ENCODE measurements around the gene ZBTB26. TPM values are rescaled to one million over a fixed set of nuclear protein-coding genes. Genes with fewer than 3 reads are reported as not detected.
A peak's percentile ranks its signal among the peaks of the same experiment; 100 is the strongest.
"Not testable (repeated sequence)": the region's sequence is repeated elsewhere in the genome, so short reads cannot be mapped to it uniquely, and the experiment has no call there.

The ZBTB26 gene
- total RNA-seq, 3 donors from 2014 or later: 2.9 to 3.5 (median 3.2) TPM

DNA sequence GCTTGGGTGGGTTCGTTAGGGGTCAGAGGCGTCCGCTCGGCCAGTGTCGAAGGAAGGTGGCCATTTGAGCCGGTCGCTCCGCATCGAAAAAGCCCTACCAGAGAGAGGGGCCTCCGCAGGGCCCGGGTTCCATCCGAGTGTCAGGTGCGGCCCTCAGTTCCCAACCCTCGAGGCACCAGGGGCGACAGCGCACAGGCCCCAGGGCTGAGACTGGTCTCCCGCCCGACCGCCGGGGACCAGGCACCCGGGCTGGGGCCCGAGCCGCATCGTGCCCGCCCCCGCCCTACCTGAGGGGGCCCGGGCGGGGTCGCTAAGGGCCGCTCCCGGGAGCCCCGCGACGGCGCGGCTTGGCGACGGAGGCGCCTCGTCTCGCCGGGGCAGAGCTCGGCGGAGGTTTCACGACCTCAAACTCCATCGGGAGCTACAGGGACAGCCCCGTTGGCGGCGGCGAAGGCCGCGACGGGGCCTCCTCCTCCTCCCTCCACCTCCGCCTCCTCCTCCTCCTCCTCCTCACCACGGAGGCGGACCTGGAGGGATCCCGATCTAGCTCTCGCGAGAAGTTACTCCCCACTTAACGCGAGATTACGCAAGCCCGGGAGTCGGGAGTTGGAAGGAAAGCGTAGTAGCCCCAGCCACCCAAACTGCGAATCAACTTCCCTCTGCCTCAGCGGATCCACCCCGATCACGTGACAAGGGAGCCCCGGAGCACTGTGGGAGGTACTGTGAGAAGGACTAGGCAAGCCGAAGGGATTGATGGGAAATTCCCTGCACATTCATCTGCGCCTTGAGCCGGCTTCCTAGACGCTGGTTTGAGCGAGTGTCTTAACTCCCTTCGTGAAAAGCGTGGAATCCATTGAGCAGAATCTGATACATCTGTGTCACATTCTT is 26.2 kb downstream of the ZBTB26 start, which contains the start of gene RC3H2:
Gene RC3H2, minus strand, starts transcription at position 537 of the 888 bp plus-strand sequence. CDS start 7,850 bp downstream, outside the sequence.
- peak within 1 kb of the TSS; percentile 92 for H3K4me3 Mint-ChIP-seq
- ATAC-seq (peak; percentile 91 to 93), DNase-seq (peak; percentile 96)
- H3K4me1 Mint-ChIP-seq (ENCODE audit: low read depth): peaks cover 27% of the 10 kb centered on the region
- no peaks in the 10 kb centered on the region for H3K9me3 Mint-ChIP-seq
- H3K27me3 Mint-ChIP-seq (ENCODE audit: low read depth): no peaks in the 10 kb centered on the region
- peaks cover 10% of the 10 kb centered on the region for H3K36me3 Mint-ChIP-seq (ENCODE audit: insufficient read depth)

DNA sequence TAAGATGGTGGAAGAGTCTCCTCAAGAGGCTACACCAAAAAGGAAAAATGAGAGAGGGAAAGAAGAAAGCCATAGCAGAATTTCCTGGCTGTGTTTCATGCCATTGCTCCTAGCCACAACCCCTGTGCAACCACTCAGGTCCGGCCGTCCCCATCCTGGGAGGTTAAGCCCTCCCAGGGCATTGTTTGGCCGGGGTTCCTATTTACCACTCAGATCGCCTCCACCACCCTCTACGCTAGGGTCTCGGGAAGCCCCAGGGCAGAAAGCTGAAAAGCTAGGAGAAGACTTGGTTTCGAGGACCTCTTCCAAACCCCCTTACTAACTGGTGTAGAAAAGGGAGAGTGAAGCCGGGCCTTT is 26.9 kb downstream of the ZBTB26 start:
- H3K27me3 Mint-ChIP-seq (ENCODE audit: low read depth): no peaks in the 10 kb centered on the region
- H3K4me1 Mint-ChIP-seq (ENCODE audit: low read depth): peaks cover 32% of the 10 kb centered on the region
- ATAC-seq (peak; percentile 4 to 10), DNase-seq (peak; percentile 14)
- H3K4me3 Mint-ChIP-seq: peak overlapping the region; percentile 92
- peaks cover 9% of the 10 kb centered on the region for H3K36me3 Mint-ChIP-seq (ENCODE audit: insufficient read depth)
- no peaks in the 10 kb centered on the region for H3K9me3 Mint-ChIP-seq

DNA sequence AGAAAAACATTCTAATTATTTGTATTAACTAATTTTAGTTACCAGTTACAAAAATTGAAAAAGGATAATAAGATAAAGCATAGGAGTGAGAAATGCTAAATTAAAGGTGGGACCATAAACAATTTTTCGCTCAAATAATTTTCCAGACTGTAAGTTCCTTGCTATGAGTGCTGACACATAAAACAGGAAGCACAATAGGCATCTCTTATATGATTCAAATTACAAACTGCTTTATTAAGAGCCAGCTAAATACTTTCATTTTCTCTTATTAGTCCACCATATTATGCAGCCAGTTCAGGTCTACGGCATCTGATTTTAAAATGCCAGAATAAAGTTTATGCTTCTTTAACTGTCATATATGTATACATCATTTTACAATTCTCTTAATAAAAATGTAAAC is 30.5 kb downstream of the ZBTB26 start:
- Mint-ChIP-seq H3K36me3 (ENCODE audit: insufficient read depth) (peaks cover 3% of the 10 kb centered on the region), H3K27me3 (ENCODE audit: low read depth) (no peaks in the 10 kb centered on the region), H3K4me1 (ENCODE audit: low read depth) (peaks cover 53% of the 10 kb centered on the region), H3K9me3 (no peaks in the 10 kb centered on the region), H3K4me3 (peak overlapping the region; percentile 65)
- DNase-seq: no peak
- no peak for ATAC-seq

DNA sequence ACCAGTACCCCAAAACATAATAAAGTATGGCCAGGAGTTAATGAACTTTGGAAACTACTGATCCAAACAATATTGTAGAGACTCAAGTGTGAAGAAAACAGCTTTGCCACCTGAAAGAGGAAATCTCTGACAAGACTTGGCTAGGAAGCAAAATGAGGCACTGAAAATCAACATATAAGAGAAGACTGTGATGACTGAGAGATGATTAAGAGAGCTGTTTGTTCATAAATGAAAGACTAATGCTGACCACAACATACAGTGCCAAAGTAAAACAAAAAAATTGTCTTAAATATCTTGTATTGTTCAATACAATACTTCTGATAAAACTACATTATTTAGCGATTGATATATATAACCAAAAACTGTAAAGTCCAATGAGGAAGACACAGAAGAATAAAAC is 33.3 kb downstream of the ZBTB26 start:
- no peaks in the 10 kb centered on the region for H3K27me3 Mint-ChIP-seq (ENCODE audit: low read depth)
- no peaks in the 10 kb centered on the region for H3K9me3 Mint-ChIP-seq
- no peak overlapping the region for H3K4me3 Mint-ChIP-seq
- H3K4me1 Mint-ChIP-seq (ENCODE audit: low read depth): peaks cover 42% of the 10 kb centered on the region
- peaks cover 7% of the 10 kb centered on the region for H3K36me3 Mint-ChIP-seq (ENCODE audit: insufficient read depth)
- ATAC-seq (peak; percentile 46 to 48), DNase-seq (no peak)

DNA sequence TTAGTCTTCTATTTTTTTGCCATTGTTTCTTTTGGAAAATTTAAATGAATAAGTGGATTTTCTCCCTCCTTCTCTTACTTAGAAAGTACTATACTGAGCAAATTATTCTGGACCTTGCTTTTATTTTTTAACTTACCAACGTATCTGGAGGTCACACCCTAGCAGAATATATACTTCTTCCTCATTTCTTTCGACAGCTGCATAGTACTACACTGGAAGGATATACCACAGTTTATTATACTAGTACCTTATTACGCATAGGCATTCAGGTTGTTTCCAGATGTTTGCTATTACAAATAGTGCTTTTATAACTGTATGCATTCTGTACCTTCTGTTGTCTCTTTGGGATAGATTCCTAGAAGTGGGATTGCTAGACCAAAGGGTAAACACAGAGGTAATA is 42.8 kb downstream of the ZBTB26 start:
- no peaks in the 10 kb centered on the region for H3K27me3 Mint-ChIP-seq (ENCODE audit: low read depth)
- H3K9me3 Mint-ChIP-seq: no peaks in the 10 kb centered on the region
- ATAC-seq: no peak
- H3K36me3 Mint-ChIP-seq (ENCODE audit: insufficient read depth): peaks cover 21% of the 10 kb centered on the region
- H3K4me3 Mint-ChIP-seq: no peak overlapping the region
- no peaks in the 10 kb centered on the region for H3K4me1 Mint-ChIP-seq (ENCODE audit: low read depth)
- no peak for DNase-seq

DNA sequence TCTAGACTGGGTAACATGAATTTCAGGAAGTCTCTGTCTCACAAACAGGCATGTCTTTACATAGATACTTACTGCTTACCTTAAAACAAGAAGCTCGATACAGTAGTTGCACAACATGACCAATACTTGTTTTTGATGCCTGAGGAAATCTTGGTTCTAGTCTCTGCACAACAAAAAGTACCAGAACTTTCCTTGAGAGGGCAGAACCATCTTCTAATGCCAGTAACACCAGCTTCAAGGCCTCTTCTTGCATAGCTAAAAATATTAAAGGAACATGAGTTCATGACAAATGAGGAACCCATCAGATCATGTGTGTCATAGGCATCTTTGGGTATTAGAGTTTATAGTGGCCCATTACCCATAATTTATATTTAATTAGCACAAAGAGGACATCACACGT is 48.2 kb downstream of the ZBTB26 start:
- DNase-seq (no peak), ATAC-seq (no peak)
- H3K9me3 Mint-ChIP-seq: no peaks in the 10 kb centered on the region
- H3K4me3 Mint-ChIP-seq: no peak overlapping the region
- H3K36me3 Mint-ChIP-seq (ENCODE audit: insufficient read depth): peaks cover 24% of the 10 kb centered on the region
- H3K4me1 Mint-ChIP-seq (ENCODE audit: low read depth): no peaks in the 10 kb centered on the region
- no peaks in the 10 kb centered on the region for H3K27me3 Mint-ChIP-seq (ENCODE audit: low read depth)

DNA sequence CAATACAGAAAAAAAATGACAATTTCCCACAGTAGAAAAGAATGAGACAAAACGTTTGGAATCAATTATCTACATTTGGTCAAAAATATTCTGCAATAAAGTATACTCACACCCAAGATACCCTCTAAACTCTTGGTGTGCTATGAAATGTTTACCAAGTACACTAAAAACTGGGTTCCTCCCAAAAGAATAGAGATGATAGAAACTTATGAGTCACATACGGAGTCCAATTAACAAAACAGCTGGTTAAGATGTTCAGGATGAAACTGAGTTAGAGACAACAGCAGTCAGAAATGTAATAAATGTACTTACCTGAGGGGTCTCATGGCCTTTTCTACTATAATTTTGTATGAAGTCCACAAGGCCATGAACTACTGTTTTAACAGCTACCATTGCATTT is 51.9 kb downstream of the ZBTB26 start:
- ATAC-seq: no peak
- no peaks in the 10 kb centered on the region for H3K27me3 Mint-ChIP-seq (ENCODE audit: low read depth)
- no peaks in the 10 kb centered on the region for H3K9me3 Mint-ChIP-seq
- DNase-seq: no peak
- H3K4me3 Mint-ChIP-seq: no peak overlapping the region
- peaks cover 36% of the 10 kb centered on the region for H3K36me3 Mint-ChIP-seq (ENCODE audit: insufficient read depth)
- peaks cover 4% of the 10 kb centered on the region for H3K4me1 Mint-ChIP-seq (ENCODE audit: low read depth)

DNA sequence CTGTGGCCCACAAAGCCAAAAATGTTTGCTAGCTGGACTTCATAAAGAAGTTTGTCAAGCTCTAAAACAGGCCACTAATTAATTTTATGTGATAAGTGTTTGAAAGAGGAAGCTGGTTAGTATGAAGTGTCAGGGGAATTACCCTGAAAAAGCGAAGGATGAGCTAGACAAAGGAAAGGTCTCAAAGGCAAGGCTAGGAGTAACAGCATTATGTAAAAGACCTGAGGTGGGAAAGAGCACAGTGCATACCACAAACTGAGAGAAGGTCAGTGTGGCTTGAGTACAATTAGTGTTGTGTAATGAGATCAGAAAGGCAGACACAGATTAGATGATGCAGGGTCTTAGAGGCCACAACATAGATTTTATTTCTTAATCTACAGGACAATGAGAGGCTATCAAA is 55.8 kb downstream of the ZBTB26 start:
- DNase-seq (no peak), ATAC-seq (no peak)
- no peak overlapping the region for H3K4me3 Mint-ChIP-seq
- H3K36me3 Mint-ChIP-seq (ENCODE audit: insufficient read depth): peaks cover 39% of the 10 kb centered on the region
- H3K4me1 Mint-ChIP-seq (ENCODE audit: low read depth): peaks cover 4% of the 10 kb centered on the region
- no peaks in the 10 kb centered on the region for H3K9me3 Mint-ChIP-seq
- no peaks in the 10 kb centered on the region for H3K27me3 Mint-ChIP-seq (ENCODE audit: low read depth)

DNA sequence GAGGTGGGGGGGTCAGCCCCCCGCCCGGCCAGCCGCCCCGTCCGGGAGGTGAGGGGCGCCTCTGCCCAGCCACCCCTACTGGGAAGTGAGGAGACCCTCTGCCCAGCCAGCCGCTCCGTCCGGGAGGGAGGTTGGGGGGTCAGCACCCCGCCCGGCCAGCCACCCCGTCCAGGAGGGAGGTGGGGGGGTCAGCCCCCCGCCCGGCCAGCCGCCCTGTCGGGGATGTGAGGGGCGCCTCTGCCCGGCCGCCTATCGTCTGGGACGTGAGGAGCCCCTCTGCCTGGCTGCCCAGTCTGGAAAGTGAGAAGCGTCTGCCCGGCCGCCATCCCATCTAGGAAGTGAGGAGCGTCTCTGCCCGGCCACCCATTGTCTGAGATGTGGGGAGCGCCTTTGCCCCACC is 64.0 kb downstream of the ZBTB26 start:
- not testable (repeated sequence) for H3K27me3 Mint-ChIP-seq (ENCODE audit: low read depth); DNase-seq; H3K4me1 Mint-ChIP-seq (ENCODE audit: low read depth); H3K4me3 Mint-ChIP-seq; ATAC-seq; H3K9me3 Mint-ChIP-seq
- peaks cover 31% of the 10 kb centered on the region for H3K36me3 Mint-ChIP-seq (ENCODE audit: insufficient read depth)

DNA sequence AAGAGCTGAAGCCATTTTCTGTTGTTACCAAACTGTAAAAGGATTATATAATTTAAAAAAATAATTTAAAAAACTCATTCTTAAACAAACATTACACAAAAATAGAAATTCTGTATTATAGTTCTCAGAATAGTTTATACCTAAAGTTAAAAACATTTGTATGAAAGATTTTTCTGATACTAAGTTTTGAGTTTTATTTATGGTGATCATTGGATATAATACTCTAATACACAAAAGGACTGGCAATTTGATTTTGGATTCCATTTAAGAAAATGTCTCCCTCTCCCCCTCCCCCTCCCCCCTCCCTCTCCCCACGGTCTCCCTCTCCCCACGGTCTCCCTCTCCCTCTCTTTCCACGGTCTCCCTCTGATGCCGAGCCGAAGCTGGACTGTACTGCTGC is 65.2 kb downstream of the ZBTB26 start:
- Mint-ChIP-seq H3K4me1 (ENCODE audit: low read depth) (peaks cover 2% of the 10 kb centered on the region), H3K36me3 (ENCODE audit: insufficient read depth) (peaks cover 28% of the 10 kb centered on the region), H3K27me3 (ENCODE audit: low read depth) (no peaks in the 10 kb centered on the region), H3K4me3 (no peak overlapping the region), H3K9me3 (no peaks in the 10 kb centered on the region)
- ATAC-seq (no peak), DNase-seq (no peak)

Other genes starting within 250 kb of the ZBTB26 start
- not detected for gene OR1L4, start 207.5 kb downstream of the ZBTB26 start, total RNA-seq
- gene OR1L6, start 189.2 kb downstream of the ZBTB26 start, total RNA-seq: not detected
- gene OR5C1, start 142.6 kb downstream of the ZBTB26 start, total RNA-seq: not detected
- gene OR1K1, start 131.4 kb downstream of the ZBTB26 start, total RNA-seq: not detected
- 10 to 100 TPM; 12.6 to 17.7 (median 13.3) TPM for gene PDCL, start 102.9 kb downstream of the ZBTB26 start, total RNA-seq
- gene RC3H2, start 26.2 kb downstream of the ZBTB26 start, total RNA-seq: 10 to 100 TPM; 27.3 to 31.1 (median 28.4) TPM
- 1 to 10 TPM; 6.3 to 7.2 (median 6.5) TPM for gene ZBTB6, start 18.2 kb downstream of the ZBTB26 start, total RNA-seq
- 10 to 100 TPM; 14.3 to 17.1 (median 16.7) TPM for gene RABGAP1, start 9.5 kb upstream of the ZBTB26 start, total RNA-seq
- under 1 TPM in 2 of 3 donors, not detected in 1; 0.27 to 0.33 TPM for gene GPR21, start 102.2 kb upstream of the ZBTB26 start, total RNA-seq

Data from activated T-cell treated with anti-CD3 and anti-CD28 coated beads, Interleukin-2, amount 50 U/mL, for 4 hours (primary cell).